H1 (cell line): Measurements from ENCODE around the gene HPN. TPM values are rescaled to one million over a fixed set of nuclear protein-coding genes. Genes with fewer than 3 reads are reported as not detected.

ENCODE experiments used
- CTCF ChIA-PET: fragments of 300-600 bp; sonication (Branson Sonifier 250); formaldehyde crosslinking; loops from one replicate; lab custom pipeline; 2021; ENCODE audit not compliant: partially characterized antibody; lab: Charles Lee
- POLR2A ChIA-PET: fragments of 300-600 bp; sonication (Branson Sonifier 250); formaldehyde crosslinking; loops from one replicate; lab custom pipeline; 2021; ENCODE audit warnings: inconsistent platforms; ENCODE audit not compliant: partially characterized antibody; lab: Charles Lee
- DNase-seq, 2 experiments: peaks; one replicate each; pipeline versions ENCODE4 v3.0.0 to v3.0.0-alpha.2; 2010 to 2022; ENCODE audit warnings: low spot score in 2 of 2, low read depth in 1 of 2, mixed read lengths in 1 of 2
- FAIRE-seq: peaks from 2 replicates; lab custom pipeline; 2011; peaks lifted over from hg19 to GRCh38; lab: Jason Lieb, UNC
- H2AFZ ChIP-seq: 2 replicates; pipeline ENCODE4 v1.8.1; 2012; ENCODE audit warnings: low read length, inconsistent platforms
- H2AK5ac ChIP-seq: 2 replicates; pipeline ENCODE4 v1.6.1; 2013; ENCODE audit warnings: low read depth, low read length
- H2BK120ac ChIP-seq: replicated peaks from 2 replicates; pipeline ENCODE3; 2013; ENCODE audit warnings: low read depth, low read length, inconsistent platforms
- H2BK12ac ChIP-seq: 2 replicates; pipeline ENCODE4 v1.6.1; 2013; ENCODE audit warnings: low read depth, low read length
- H2BK15ac ChIP-seq: 2 replicates; pipeline ENCODE4 v1.6.1; 2013; ENCODE audit warnings: low read length
- H2BK20ac ChIP-seq: 2 replicates; pipeline ENCODE4 v1.6.1; 2013; ENCODE audit warnings: low read length
- H2BK5ac ChIP-seq: 2 replicates; pipeline ENCODE4 v1.6.1; 2013; ENCODE audit warnings: low read depth, low read length
- H3K14ac ChIP-seq: 2 replicates; pipeline ENCODE4 v1.6.1; 2013; ENCODE audit warnings: inconsistent platforms; ENCODE audit not compliant: insufficient read length
- H3K18ac ChIP-seq: 2 replicates; pipeline ENCODE4 v1.6.1; 2013; ENCODE audit warnings: low read length; ENCODE audit errors: extremely low read depth
- H3K23ac ChIP-seq: 2 replicates; pipeline ENCODE4 v1.6.1; 2013; ENCODE audit warnings: inconsistent platforms; ENCODE audit not compliant: insufficient read length
- H3K23me2 ChIP-seq: 2 replicates; pipeline ENCODE4 v1.6.1; 2013; ENCODE audit warnings: low read depth, low read length
- H3K27ac ChIP-seq: 2 replicates; pipeline ENCODE4 v1.6.1; 2011; ENCODE audit warnings: low read depth, low read length, inconsistent platforms
- H3K27me3 ChIP-seq, 4 experiments: replicated peaks in 1 of 4; 1 replicate in 1 of 4; 2 replicates in 3 of 4; pipeline versions ENCODE4 v1.6.1 to v1.8.1; 2011 to 2013; ENCODE audit warnings: low read length in 3 of 4, mild to moderate bottlenecking in 3 of 4, inconsistent platforms in 2 of 4, mixed read lengths in 2 of 4, moderate library complexity in 1 of 4; ENCODE audit not compliant: control insufficient read depth in 3 of 4, insufficient read depth in 3 of 4; ENCODE audit errors: extremely low read depth in 1 of 4
- H3K36me3 ChIP-seq, 4 experiments: 2 replicates each; pipeline versions ENCODE4 v1.6.1 to v1.8.1; 2011 to 2013; ENCODE audit warnings: mild to moderate bottlenecking in 4 of 4, low read length in 3 of 4, moderate library complexity in 2 of 4, control low read depth in 1 of 4, inconsistent platforms in 1 of 4; ENCODE audit not compliant: insufficient read depth in 4 of 4, control insufficient read depth in 2 of 4
- H3K4ac ChIP-seq: replicated peaks from 2 replicates; pipeline ENCODE3; 2013; ENCODE audit warnings: low read length, low read depth, mixed read lengths, inconsistent platforms; ENCODE audit not compliant: insufficient read length
- H3K4me1 ChIP-seq, 4 experiments: replicated peaks in 1 of 4; 1 replicate in 1 of 4; 2 replicates in 3 of 4; pipeline versions ENCODE4 v1.6.1 to v1.8.1; 2011 to 2013; ENCODE audit warnings: low read length in 3 of 4, inconsistent platforms in 2 of 4, mixed read lengths in 1 of 4; ENCODE audit not compliant: insufficient read depth in 4 of 4, control insufficient read depth in 3 of 4
- H3K4me2 ChIP-seq, 2 experiments: 2 replicates each; pipeline versions ENCODE4 v1.6.1 to v1.8.1; 2011 to 2013; ENCODE audit warnings: low read depth in 2 of 2, low read length in 2 of 2, control low read depth in 1 of 2, inconsistent platforms in 1 of 2, mild to moderate bottlenecking in 1 of 2; ENCODE audit not compliant: insufficient read depth in 1 of 2
- H3K4me3 ChIP-seq, 4 experiments: fragments of 200-600, 300-600 bp in 1 of 4; sonication (generic), shearing (Covaris generic), sonication (Bioruptor Twin) in 1 of 4; 2 replicates each; pipeline versions ENCODE4 v1.5.1 to v1.8.1; 2011 to 2016; ENCODE audit warnings: low read length in 4 of 4, low read depth in 3 of 4, control low read depth in 2 of 4, inconsistent platforms in 2 of 4, mild to moderate bottlenecking in 2 of 4, mixed read lengths in 1 of 4, moderate library complexity in 1 of 4; ENCODE audit not compliant: insufficient read depth in 2 of 4; ENCODE audit errors: extremely low read depth in 1 of 4
- H3K56ac ChIP-seq: replicated peaks from 2 replicates; pipeline ENCODE3; 2013; ENCODE audit warnings: low read depth, mild to moderate bottlenecking, mixed read lengths, low read length, inconsistent platforms; ENCODE audit not compliant: insufficient read length
- H3K79me1 ChIP-seq: 2 replicates; pipeline ENCODE4 v1.6.1; 2013; ENCODE audit warnings: low read depth, low read length, control low read depth
- H3K79me2 ChIP-seq, 2 experiments: 2 replicates each; pipeline versions ENCODE4 v1.6.1 to v1.8.1; 2012 to 2013; ENCODE audit warnings: low read length in 2 of 2, mild to moderate bottlenecking in 2 of 2, inconsistent platforms in 1 of 2; ENCODE audit not compliant: insufficient read depth in 2 of 2, control insufficient read depth in 1 of 2
- H3K9ac ChIP-seq, 4 experiments: replicated peaks in 1 of 4; 1 replicate in 1 of 4; 2 replicates in 3 of 4; pipeline versions ENCODE4 v1.6.1 to v1.8.1; 2011 to 2013; ENCODE audit warnings: low read depth in 3 of 4, low read length in 3 of 4, control low read depth in 2 of 4, mild to moderate bottlenecking in 2 of 4, moderate library complexity in 2 of 4, inconsistent platforms in 1 of 4; ENCODE audit errors: extremely low read depth in 1 of 4
- H3K9me3 ChIP-seq, 2 experiments: 2 replicates each; pipeline versions ENCODE4 v1.6.1 to v1.8.1; 2012 to 2013; ENCODE audit warnings: mild to moderate bottlenecking in 2 of 2, moderate library complexity in 2 of 2, control low read depth in 1 of 2, inconsistent platforms in 1 of 2, low read depth in 1 of 2, low read length in 1 of 2, mixed read lengths in 1 of 2; ENCODE audit not compliant: insufficient read depth in 2 of 2
- H4K20me1 ChIP-seq, 2 experiments: replicated peaks in 1 of 2; 2 replicates each; pipeline versions ENCODE3 to v1.8.1; 2011 to 2013; ENCODE audit warnings: inconsistent platforms in 2 of 2, low read length in 2 of 2, mild to moderate bottlenecking in 1 of 2; ENCODE audit not compliant: insufficient read depth in 2 of 2, control insufficient read depth in 1 of 2
- H4K5ac ChIP-seq: 2 replicates; pipeline ENCODE4 v1.6.1; 2013; ENCODE audit warnings: low read length, low read depth, mixed read lengths, inconsistent platforms; ENCODE audit not compliant: insufficient read length
- H4K8ac ChIP-seq: 2 replicates; pipeline ENCODE4 v1.8.0; 2013; ENCODE audit warnings: mild to moderate bottlenecking, moderate library complexity, low read length, inconsistent platforms; ENCODE audit not compliant: insufficient read depth; ENCODE audit errors: extremely low read depth
- H4K91ac ChIP-seq: replicated peaks from 2 replicates; pipeline ENCODE3; 2013; ENCODE audit warnings: low read length, mixed read lengths, inconsistent platforms; ENCODE audit not compliant: insufficient read length
- ASH2L ChIP-seq: fragments of 200-600, 300-600 bp; sonication (generic); IDR thresholded peaks from one replicate; pipeline ENCODE4 v1.7.1; 2017; ENCODE audit warnings: low read length
- CEBPB ChIP-seq: IDR thresholded peaks from 2 replicates; pipeline ENCODE4 v1.6.1; 2012; ENCODE audit warnings: low read depth, low read length
- GABPA ChIP-seq: IDR thresholded peaks from 2 replicates; pipeline ENCODE4 v1.6.1; 2011; ENCODE audit warnings: mild to moderate bottlenecking, low read length, moderate library complexity, borderline replicate concordance; ENCODE audit not compliant: insufficient read depth
- MAFK ChIP-seq: IDR thresholded peaks from 2 replicates; pipeline ENCODE4 v1.6.1; 2012; ENCODE audit warnings: low read depth, mild to moderate bottlenecking, improper control_type of control experiment, low read length
- NANOG ChIP-seq: IDR thresholded peaks from 2 replicates; pipeline ENCODE4 v1.6.1; 2011; ENCODE audit warnings: low read length, low read depth, mild to moderate bottlenecking, inconsistent platforms; ENCODE audit not compliant: insufficient read depth, poor library complexity, severe bottlenecking
- POLR2A ChIP-seq, 2 experiments: IDR thresholded peaks; 1 replicate in 1 of 2; 2 replicates in 1 of 2; pipeline ENCODE4 v1.6.1; 2011; ENCODE audit warnings: low read depth in 2 of 2, low read length in 2 of 2, mild to moderate bottlenecking in 2 of 2; ENCODE audit errors: control extremely low read depth in 1 of 2
- POLR2AphosphoS5 ChIP-seq: IDR thresholded peaks from 2 replicates; pipeline ENCODE4 v1.6.1; 2011; ENCODE audit warnings: low read depth, low read length
- SIX5 ChIP-seq: IDR thresholded peaks from 2 replicates; pipeline ENCODE4 v1.6.1; 2011; ENCODE audit warnings: mild to moderate bottlenecking, low read depth, low read length
- SUZ12 ChIP-seq: fragments of 200-600 bp; sonication (generic); IDR thresholded peaks from 2 replicates; pipeline ENCODE4 v1.6.1; 2012; ENCODE audit warnings: mild to moderate bottlenecking, inconsistent platforms, low read length, moderate library complexity, mixed read lengths
- TAF7 ChIP-seq: optimal IDR thresholded peaks from 2 replicates; pipeline ENCODE3; 2011; ENCODE audit warnings: low read depth, mild to moderate bottlenecking, inconsistent platforms, low read length, moderate library complexity, borderline replicate concordance
- TBP ChIP-seq: IDR thresholded peaks from 2 replicates; pipeline ENCODE4 v1.6.1; 2011; ENCODE audit warnings: low read depth, low read length, improper control_type of control experiment
- WGBS, 2 experiments: shearing (Covaris generic) in 1 of 2; methylation state at CpG; one replicate each; pipeline versions ENCODE4 v1.1.6 to v1.1.7; 2013 to 2015; ENCODE audit warnings: low lambda C conversion rate in 2 of 2, mixed read lengths in 2 of 2, inconsistent platforms in 1 of 2, low coverage in 1 of 2, missing lambda C conversion rate in 1 of 2; ENCODE audit not compliant: insufficient replicate concordance in 2 of 2, insufficient coverage in 1 of 2, insufficient read length in 1 of 2; ENCODE audit errors: extremely low coverage in 1 of 2, missing lambda C conversion rate in 1 of 2; 5-methylcytosine and 5-hydroxymethylcytosine counted together
- polyA plus RNA-seq, 7 experiments: library from polyadenylated mRNA; depleted of rRNA in 3 of 7; stranded (reverse) in 5 of 7; unstranded in 2 of 7; fragments of >200 nt in 5 of 7; fragments of 200-250 nt in 2 of 7; gene quantifications; 1 replicate in 5 of 7; 2 replicates in 1 of 7; 4 replicates in 1 of 7; pipeline versions ENCODE4 v1.2.1 to v1.2.3, GENCODE V29; 2011 to 2013; ENCODE audit warnings: missing spikeins in 2 of 7, mixed read lengths in 2 of 7
- total RNA-seq: library from RNA; stranded (reverse); fragmentation: NEBNext Ultra II Directional; extraction: Animal tissue kit (Norgen Biotek cat#: 25700); gene quantifications from 2 replicates; pipeline ENCODE4 v1.2.1, GENCODE V29; 2021
- TF ChIP-seq, protein P1 (sequence below): IDR thresholded peaks from 2 replicates; pipeline ENCODE4 v1.6.1; 2012; ENCODE audit warnings: inconsistent platforms

Gene HPN
- total and polyA plus RNA-seq, 2 of the 8 experiments (the other 6 are each of a cell fraction or from before 2014, with no cell fraction given), result 14.7 to 33.7 TPM

DNA sequence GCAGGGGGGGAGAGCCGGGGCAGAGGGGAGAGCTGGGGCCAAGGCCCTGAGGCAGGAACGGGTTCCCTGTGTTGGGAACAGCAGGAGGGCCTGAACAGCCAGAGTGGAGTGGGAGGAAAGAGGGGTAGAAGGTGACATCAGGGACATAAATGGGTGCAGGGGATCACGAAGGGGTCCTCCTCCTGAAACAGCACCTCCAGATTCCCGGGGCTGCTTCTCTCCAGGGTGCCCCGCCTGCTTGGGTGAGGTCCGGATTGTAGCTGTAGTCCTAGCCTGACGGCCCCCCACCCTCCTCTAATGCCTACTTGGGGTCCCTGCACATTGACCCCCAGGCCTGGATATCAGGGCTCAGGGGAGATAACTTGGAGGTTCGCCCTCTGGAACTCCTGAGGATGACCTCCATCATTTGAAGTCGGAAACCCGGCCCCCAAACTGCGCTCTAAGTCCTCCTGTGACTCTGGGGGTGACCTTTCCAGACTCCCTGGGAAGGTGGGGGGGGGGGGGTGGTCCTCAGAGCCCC lies 11.7 kb upstream of the HPN start:
- H3K79me1 ChIP-seq, result no peaks in the 10 kb centered on the region
- H3K4me2 ChIP-seq, result peak overlapping the region; percentile 77 to 95
- H2BK120ac ChIP-seq, result no peak overlapping the region
- no peak overlapping the region for H2BK20ac ChIP-seq
- H3K56ac ChIP-seq, result no peak overlapping the region
- H2BK5ac ChIP-seq, result no peak overlapping the region
- H3K18ac ChIP-seq, result peak overlapping the region; percentile 32; the same call in 1 of the 2 replicates
- 0 out of 2 replicates have a peak overlapping the region, but pooled peaks have one; percentile 17 for H4K8ac ChIP-seq
- H2BK12ac ChIP-seq, result no peak overlapping the region
- H4K5ac ChIP-seq, result no peak overlapping the region
- 36% methylated on average over 8 of the region's 11 CpGs; no CpG with 5 or more reads in 1 of the 2 experiments for WGBS, 2 experiments
- no peak overlapping the region for H3K14ac ChIP-seq
- FAIRE-seq (no peak), DNase-seq (peak in 1 of 2 experiments; percentile 62)
- H3K36me3 ChIP-seq, result peaks cover 11 to 32% (median 22%) of the 10 kb centered on the region in 4 experiments
- H2AFZ ChIP-seq, result no peak overlapping the region
- no peak overlapping the region for H3K9ac ChIP-seq
- POLR2A ChIA-PET, result interaction anchor here (0.8 to 24.8 kb wide), 8 partner anchors 9 to 66 kb away, joined by 3 to 366 read pairs (median 6); partner anchors contain the start of genes GRAMD1A, HPN and ZNF792
- no peak overlapping the region; the same call in 1 of the 2 replicates for H2AK5ac ChIP-seq
- H3K4ac ChIP-seq, result no peak overlapping the region
- no peak overlapping the region for H2BK15ac ChIP-seq
- no peaks in the 10 kb centered on the region for H3K9me3 ChIP-seq
- peak overlapping the region; percentile 38 to 69 (median 40) for H3K4me3 ChIP-seq
- peaks cover 0 to 8% (median 4%) of the 10 kb centered on the region in 4 experiments; a peak in 6 of 7 replicates for H3K4me1 ChIP-seq
- peaks cover 7 to 12% of the 10 kb centered on the region in 2 experiments for H4K20me1 ChIP-seq
- H3K27me3 ChIP-seq, result peaks cover 4 to 32% (median 28%) of the 10 kb centered on the region in 4 experiments
- no peak overlapping the region for H4K91ac ChIP-seq
- no peak overlapping the region for H3K23ac ChIP-seq
- H3K79me2 ChIP-seq, result no peaks in the 10 kb centered on the region
- H3K27ac ChIP-seq, result no peak overlapping the region
- CTCF ChIA-PET, result interaction anchor here (0.9 kb wide), 1 partner anchor 20 kb away, joined by 3 read pairs; no protein-coding TSS in a partner anchor
- H3K23me2 ChIP-seq, result peaks cover 10% of the 10 kb centered on the region; the same call in 1 of the 2 replicates
- TF ChIP-seq, protein P1, sequence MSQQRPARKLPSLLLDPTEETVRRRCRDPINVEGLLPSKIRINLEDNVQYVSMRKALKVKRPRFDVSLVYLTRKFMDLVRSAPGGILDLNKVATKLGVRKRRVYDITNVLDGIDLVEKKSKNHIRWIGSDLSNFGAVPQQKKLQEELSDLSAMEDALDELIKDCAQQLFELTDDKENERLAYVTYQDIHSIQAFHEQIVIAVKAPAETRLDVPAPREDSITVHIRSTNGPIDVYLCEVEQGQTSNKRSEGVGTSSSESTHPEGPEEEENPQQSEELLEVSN, result no peak
- TF ChIP-seq TAF7 (no peak), NANOG (no peak), ASH2L (no peak), TBP (no peak), SIX5 (no peak), POLR2AphosphoS5 (peak; percentile 76), MAFK (no peak), POLR2A (IDR thresholded peaks at IDR 0.05; ENCODE audit: control extremely low read depth in 1 of 2, low read depth in 2 of 2, low read length in 2 of 2) (peak in 1 of 2 experiments; percentile 76; a peak in 2 of 3 replicates), GABPA (no peak), SUZ12 (no peak), CEBPB (no peak)
